ENCODE results near the gene PLEKHH1.
A peak's percentile ranks its signal among the peaks of the same experiment; 100 is the strongest.

DNA sequence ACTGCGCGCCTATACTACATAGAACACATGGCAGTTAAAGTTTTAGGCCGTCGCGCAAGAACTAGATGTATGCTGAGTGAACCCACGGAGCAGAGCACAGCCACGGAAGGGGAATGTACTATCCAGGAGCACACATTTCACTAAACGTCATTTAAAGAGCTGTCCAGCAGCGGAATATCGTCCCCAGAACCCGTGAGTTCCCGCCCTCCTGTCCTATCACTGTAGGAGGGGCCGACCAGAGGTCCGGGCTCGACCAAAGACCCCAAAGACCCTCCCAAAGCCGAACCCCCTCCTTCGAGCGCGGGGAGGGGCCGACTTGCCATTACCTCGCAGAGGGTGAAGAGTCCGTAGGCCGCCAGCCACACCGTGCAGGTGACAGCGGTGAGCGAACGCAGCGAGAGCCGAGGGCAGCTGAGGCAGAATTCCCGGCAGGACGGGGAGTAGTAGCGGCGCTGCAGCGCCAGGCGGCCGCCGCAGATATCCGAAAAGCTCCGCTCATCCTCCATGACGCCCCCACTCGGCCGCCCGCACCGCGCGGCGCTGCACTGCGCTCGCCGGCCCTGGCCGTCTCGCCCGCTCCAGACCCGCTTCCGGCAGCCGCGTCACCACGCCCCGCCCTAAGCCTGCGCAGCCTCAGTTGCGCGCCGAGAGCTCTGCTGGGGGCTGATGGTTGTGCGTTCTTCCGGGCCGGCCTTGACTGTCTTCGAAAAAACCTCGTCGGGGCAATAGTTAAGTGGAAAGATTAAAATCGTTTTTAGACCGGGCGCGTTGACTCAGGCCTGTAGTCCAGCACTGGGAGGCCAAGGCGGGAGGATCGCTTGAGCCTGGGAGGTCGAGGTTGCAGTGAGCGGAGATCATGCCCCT, 66.8 kb downstream of the PLEKHH1 start, which contains the start of gene PIGH:
- TF ChIP-seq, protein P1, sequence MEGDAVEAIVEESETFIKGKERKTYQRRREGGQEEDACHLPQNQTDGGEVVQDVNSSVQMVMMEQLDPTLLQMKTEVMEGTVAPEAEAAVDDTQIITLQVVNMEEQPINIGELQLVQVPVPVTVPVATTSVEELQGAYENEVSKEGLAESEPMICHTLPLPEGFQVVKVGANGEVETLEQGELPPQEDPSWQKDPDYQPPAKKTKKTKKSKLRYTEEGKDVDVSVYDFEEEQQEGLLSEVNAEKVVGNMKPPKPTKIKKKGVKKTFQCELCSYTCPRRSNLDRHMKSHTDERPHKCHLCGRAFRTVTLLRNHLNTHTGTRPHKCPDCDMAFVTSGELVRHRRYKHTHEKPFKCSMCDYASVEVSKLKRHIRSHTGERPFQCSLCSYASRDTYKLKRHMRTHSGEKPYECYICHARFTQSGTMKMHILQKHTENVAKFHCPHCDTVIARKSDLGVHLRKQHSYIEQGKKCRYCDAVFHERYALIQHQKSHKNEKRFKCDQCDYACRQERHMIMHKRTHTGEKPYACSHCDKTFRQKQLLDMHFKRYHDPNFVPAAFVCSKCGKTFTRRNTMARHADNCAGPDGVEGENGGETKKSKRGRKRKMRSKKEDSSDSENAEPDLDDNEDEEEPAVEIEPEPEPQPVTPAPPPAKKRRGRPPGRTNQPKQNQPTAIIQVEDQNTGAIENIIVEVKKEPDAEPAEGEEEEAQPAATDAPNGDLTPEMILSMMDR (IDR thresholded peaks at IDR 0.05): peak; percentile 83
- no peak for TF ChIP-seq ZFX (IDR thresholded peaks at IDR 0.05; ENCODE audit: borderline replicate concordance)
